GM20431 (cell line): ENCODE data around the gene DAB1.

Source experiments
- in situ Hi-C: fragments of 300-500 bp; cut with MseI, MboI; formaldehyde crosslinking; loops from one replicate; pipeline ENCODE4 v1.15.0; 2020; ENCODE audit warnings: low sequenced_read_pairs; ENCODE audit not compliant: unreplicated experiment

Gene DAB1

GRCh38 chr1:57420981-57421785, 2.7 kb downstream of the DAB1 start:
- in situ Hi-C loops: no loop called here

- in situ Hi-C loops: no loop called here
These were observed 4.9 kb downstream of the DAB1 start for GRCh38 chr1:57418971-57419370.

- in situ Hi-C loops: no loop called here
These were observed 12.6 kb downstream of the DAB1 start for GRCh38 chr1:57411262-57411661.

- in situ Hi-C loops: no loop called here
These were observed 13.4 kb downstream of the DAB1 start for GRCh38 chr1:57410508-57410907.

GRCh38 chr1:57407928-57408327, 15.9 kb downstream of the DAB1 start:
- in situ Hi-C loops: no loop called here

- in situ Hi-C loops: no loop called here
These were observed 17.4 kb downstream of the DAB1 start for GRCh38 chr1:57406428-57406970.

- in situ Hi-C loops: no loop called here
These were observed 19.0 kb downstream of the DAB1 start for GRCh38 chr1:57404884-57405283.

- in situ Hi-C loops: no loop called here
These were observed 20.7 kb downstream of the DAB1 start for GRCh38 chr1:57403201-57403600.

GRCh38 chr1:57401671-57402070, 22.2 kb downstream of the DAB1 start:
- in situ Hi-C loops: no loop called here

- in situ Hi-C loops: no loop called here
These were observed 23.8 kb downstream of the DAB1 start for GRCh38 chr1:57400048-57400447.

GRCh38 chr1:57393058-57393584, 30.7 kb downstream of the DAB1 start:
- in situ Hi-C loops: no loop called here

GRCh38 chr1:57385336-57385735, 38.5 kb downstream of the DAB1 start:
- in situ Hi-C loops: no loop called here

- in situ Hi-C loops: no loop called here
These were observed 39.0 kb downstream of the DAB1 start for GRCh38 chr1:57384901-57385300.

GRCh38 chr1:57384284-57384683, 39.6 kb downstream of the DAB1 start:
- in situ Hi-C loops: no loop called here

- in situ Hi-C loops: no loop called here
These were observed 42.0 kb downstream of the DAB1 start for GRCh38 chr1:57381871-57382270.

- in situ Hi-C loops: no loop called here
These were observed 42.4 kb downstream of the DAB1 start for GRCh38 chr1:57381426-57381825.

- in situ Hi-C loops: no loop called here
These were observed 42.9 kb downstream of the DAB1 start for GRCh38 chr1:57380923-57381322.

- in situ Hi-C loops: no loop called here
These were observed 45.3 kb downstream of the DAB1 start for GRCh38 chr1:57378534-57378933.

- in situ Hi-C loops: no loop called here
These were observed 46.3 kb downstream of the DAB1 start for GRCh38 chr1:57377339-57378139.

GRCh38 chr1:57376041-57376440, 47.8 kb downstream of the DAB1 start:
- in situ Hi-C loops: no loop called here

GRCh38 chr1:57369889-57370288, 54.0 kb downstream of the DAB1 start:
- in situ Hi-C loops: no loop called here
